H1 (cell line): ENCODE results near the gene DHX58. TPM values are rescaled to one million over a fixed set of nuclear protein-coding genes. Genes with fewer than 3 reads are reported as not detected.

ENCODE experiments used
- BACH1 ChIP-seq: IDR thresholded peaks from 2 replicates; pipeline ENCODE4 v1.6.1; 2012; ENCODE audit warnings: low read length, improper control_type of control experiment
- CHD7 ChIP-seq: fragments of 300-600 bp; sonication (generic); IDR thresholded peaks from 2 replicates; pipeline ENCODE4 v1.7.1; 2012; ENCODE audit warnings: low read length, moderate library complexity, mild to moderate bottlenecking, inconsistent platforms; ENCODE audit not compliant: insufficient replicate concordance
- EP300 ChIP-seq, 2 experiments: IDR thresholded peaks; 1 replicate in 1 of 2; 2 replicates in 1 of 2; pipeline ENCODE4 v1.6.1; 2011 to 2012; ENCODE audit warnings: low read depth in 2 of 2, low read length in 2 of 2, mild to moderate bottlenecking in 2 of 2, borderline replicate concordance in 1 of 2, inconsistent platforms in 1 of 2, moderate library complexity in 1 of 2
- EZH2 ChIP-seq: fragments of 200-600 bp; sonication (generic); IDR thresholded peaks from 2 replicates; pipeline ENCODE4 v1.7.1; 2012; ENCODE audit warnings: low read depth, mild to moderate bottlenecking, moderate library complexity, low read length, inconsistent platforms; ENCODE audit not compliant: severe bottlenecking
- KDM1A ChIP-seq: fragments of 200-600, 300-600 bp; sonication (generic); IDR thresholded peaks from 2 replicates; pipeline ENCODE4 v1.7.1; 2016; ENCODE audit warnings: mild to moderate bottlenecking, low read length, borderline replicate concordance
- KDM4A ChIP-seq: IDR thresholded peaks from one replicate; pipeline ENCODE4 v1.7.1; 2012; ENCODE audit warnings: low read depth, mild to moderate bottlenecking, moderate library complexity, low read length, inconsistent platforms; ENCODE audit not compliant: severe bottlenecking
- NRF1 ChIP-seq: IDR thresholded peaks from 2 replicates; pipeline ENCODE4 v1.6.1; 2011; ENCODE audit warnings: mild to moderate bottlenecking, low read depth, low read length, improper control_type of control experiment
- PHF8 ChIP-seq: fragments of 200-600 bp; sonication (generic); conservative IDR thresholded peaks from 2 replicates; pipeline ENCODE4 v1.7.1; 2012; ENCODE audit warnings: low read depth, mild to moderate bottlenecking, inconsistent platforms, low read length, moderate library complexity
- POLR2AphosphoS5 ChIP-seq: IDR thresholded peaks from 2 replicates; pipeline ENCODE4 v1.6.1; 2011; ENCODE audit warnings: low read depth, low read length
- RFX5 ChIP-seq: IDR thresholded peaks from 2 replicates; pipeline ENCODE4 v1.6.1; 2011; ENCODE audit warnings: low read depth, low read length, improper control_type of control experiment, borderline replicate concordance
- ZNF274 ChIP-seq: IDR thresholded peaks from 2 replicates; pipeline ENCODE4 v1.7.0; 2012; ENCODE audit warnings: low read length, borderline replicate concordance; ENCODE audit errors: extremely low read depth
- polyA plus RNA-seq, 7 experiments: library from polyadenylated mRNA; depleted of rRNA in 3 of 7; stranded (reverse) in 5 of 7; unstranded in 2 of 7; fragments of >200 nt in 5 of 7; fragments of 200-250 nt in 2 of 7; gene quantifications; 1 replicate in 5 of 7; 2 replicates in 1 of 7; 4 replicates in 1 of 7; pipeline versions ENCODE4 v1.2.1 to v1.2.3, GENCODE V29; 2011 to 2013; ENCODE audit warnings: missing spikeins in 2 of 7, mixed read lengths in 2 of 7
- total RNA-seq: library from RNA; stranded (reverse); fragmentation: NEBNext Ultra II Directional; extraction: Animal tissue kit (Norgen Biotek cat#: 25700); gene quantifications from 2 replicates; pipeline ENCODE4 v1.2.1, GENCODE V29; 2021

DHX58 gene
- total and polyA plus RNA-seq, 2 of the 8 experiments (the other 6 are each of a cell fraction or from before 2014, with no cell fraction given), result 5.6 to 9.9 TPM

DNA sequence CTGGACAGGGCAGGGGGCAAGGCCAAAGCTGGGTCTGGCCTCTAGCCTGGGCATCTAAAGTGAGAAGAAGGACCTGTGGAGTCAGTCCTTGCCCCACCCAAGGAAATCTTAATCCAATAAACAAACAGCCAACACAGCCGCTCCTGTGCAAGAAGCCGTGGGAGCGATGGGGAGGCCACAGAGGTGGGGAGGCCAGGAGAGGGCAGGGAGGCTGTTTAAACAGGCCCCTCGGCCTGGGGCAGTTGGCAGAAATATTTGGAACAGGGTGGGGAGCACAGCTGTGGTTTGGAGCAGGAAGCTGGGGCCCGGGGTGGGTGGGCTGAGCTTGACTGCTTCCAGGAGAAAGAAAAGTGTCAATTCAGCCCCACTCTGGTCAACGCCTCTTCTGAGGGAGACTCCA is 19.6 kb downstream of the DHX58 start (continued):
- TF ChIP-seq CHD7 (no peak), NRF1 (no peak), EP300 (IDR thresholded peaks at IDR 0.05; ENCODE audit: borderline replicate concordance in 1 of 2, low read depth in 2 of 2, low read length in 2 of 2) (no peak), BACH1 (no peak), POLR2AphosphoS5 (no peak), EZH2 (no peak), PHF8 (no peak), RFX5 (no peak), KDM4A (no peak), ZNF274 (no peak), KDM1A (no peak)
